AML-193 (cell line): Measurements from ENCODE around the gene NFIX.

Experiments used
- DNase-seq, 2 experiments: peaks; one replicate each; lab custom pipeline; 2025; lab: John Stamatoyannopoulos, UW

Gene NFIX

DNA sequence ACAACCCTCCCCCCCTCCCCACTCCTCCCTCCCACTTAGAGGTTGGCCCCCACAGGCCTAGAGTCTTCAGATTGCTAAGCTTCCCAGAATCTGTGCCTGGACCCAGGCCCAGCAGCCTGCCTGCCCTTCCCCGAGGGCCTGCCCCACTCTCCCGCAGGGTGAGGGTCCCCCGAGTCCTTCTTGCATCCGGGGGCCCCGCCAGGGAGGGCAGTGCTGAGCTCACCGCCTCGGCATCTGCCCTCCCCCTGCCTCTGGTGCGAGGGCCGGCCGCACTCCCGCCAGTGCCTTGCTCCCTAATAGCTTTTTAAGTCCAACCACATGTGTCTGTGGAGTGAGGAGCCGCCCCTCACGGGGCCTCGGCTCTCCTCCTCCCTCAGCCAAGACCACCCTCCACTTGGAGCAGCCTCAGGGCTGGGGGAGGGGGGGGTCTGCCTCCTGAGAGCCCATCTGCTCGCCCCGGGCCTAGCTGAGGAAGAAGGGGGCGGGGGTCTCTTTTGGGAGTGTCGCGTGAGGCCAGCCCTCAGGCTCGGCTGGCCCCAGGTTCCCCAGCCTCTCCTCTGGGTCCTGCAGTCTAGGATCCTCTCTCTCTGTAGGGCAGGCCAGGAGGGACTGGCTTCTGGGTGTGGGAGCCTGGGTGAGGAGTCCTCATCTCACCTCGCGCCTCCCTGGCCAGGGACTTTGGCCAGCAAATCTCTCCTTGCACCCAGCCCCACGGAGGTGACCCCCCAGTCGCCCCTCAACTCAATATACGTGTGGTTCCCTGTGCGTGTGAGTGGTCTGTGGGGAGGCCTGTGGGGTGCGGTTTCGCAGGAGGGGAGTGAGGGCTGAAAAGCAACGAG is 60.2 kb downstream of the NFIX start:
- DNase-seq, result no peak

DNA sequence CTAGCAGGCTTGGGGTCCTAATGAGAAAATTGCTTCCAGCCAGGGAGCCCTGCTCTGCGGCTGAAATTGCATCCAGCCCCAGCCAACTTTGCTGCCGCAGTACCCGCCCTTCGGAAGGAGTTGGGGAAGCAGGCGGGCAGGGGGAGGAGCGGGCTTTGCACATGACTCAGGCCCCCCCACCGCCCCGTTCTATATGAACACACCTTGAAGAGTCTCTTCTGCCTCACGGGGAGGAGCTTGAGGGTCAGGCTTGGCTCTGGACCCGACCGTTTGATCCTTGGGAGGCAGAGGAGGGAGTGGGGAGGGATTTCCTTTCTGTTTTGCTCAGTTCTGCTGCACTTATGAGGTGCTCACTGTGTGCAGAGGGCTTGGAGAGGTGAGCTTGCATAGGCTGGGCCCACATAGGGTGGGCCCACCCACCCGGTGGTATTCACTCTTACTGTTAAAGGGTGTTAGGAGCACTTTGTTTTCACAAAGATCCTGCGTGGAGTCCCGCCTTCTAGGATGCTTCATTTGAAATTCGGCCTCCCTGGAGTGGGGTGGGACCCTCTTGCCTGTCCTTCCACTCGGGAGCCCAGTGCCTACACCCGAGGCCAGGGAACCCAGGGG is 60.9 kb downstream of the NFIX start:
- DNase-seq, result no peak

DNA sequence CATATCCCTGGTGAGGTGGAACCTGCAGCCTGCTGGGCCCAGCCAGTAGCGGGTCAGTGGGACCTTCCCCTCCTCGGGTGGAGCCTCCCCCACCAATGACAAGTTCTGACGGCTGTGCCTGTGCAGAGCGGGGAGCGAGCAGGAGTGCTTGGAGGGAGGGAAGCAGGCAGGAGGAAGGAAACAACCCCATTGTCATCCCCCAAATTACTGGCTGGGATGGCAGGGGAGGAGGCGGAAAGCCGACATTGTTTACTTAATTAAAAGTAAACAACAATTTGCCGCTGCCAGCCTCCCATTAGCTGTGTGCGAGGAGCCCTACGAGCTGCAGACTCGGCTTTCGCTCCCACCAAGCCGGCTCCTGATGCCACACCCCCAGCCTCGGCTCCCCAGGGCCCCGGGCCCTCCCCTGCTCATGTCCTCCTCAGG is 61.9 kb downstream of the NFIX start:
- DNase-seq, result no peak

DNA sequence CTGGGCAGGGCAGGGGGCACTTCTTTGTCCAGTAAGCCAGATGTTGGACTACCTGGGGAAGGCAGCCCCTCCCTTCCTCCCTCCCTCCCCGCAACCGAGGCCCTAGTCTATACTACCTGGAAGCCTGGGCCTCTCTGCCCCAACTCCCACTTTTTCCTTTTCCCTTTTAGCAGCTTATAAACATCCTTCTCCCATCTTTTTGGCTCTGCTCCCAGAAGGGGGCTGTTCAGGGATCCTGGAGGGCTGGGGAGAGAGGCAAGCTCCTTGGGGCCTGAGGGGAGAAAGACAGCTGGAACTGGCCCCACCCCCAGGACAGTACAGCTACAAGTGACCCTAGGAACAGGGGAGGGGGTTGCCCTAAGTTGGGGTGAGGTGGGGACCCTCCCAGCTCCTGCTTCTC is 62.5 kb downstream of the NFIX start:
- DNase-seq, result no peak

DNA sequence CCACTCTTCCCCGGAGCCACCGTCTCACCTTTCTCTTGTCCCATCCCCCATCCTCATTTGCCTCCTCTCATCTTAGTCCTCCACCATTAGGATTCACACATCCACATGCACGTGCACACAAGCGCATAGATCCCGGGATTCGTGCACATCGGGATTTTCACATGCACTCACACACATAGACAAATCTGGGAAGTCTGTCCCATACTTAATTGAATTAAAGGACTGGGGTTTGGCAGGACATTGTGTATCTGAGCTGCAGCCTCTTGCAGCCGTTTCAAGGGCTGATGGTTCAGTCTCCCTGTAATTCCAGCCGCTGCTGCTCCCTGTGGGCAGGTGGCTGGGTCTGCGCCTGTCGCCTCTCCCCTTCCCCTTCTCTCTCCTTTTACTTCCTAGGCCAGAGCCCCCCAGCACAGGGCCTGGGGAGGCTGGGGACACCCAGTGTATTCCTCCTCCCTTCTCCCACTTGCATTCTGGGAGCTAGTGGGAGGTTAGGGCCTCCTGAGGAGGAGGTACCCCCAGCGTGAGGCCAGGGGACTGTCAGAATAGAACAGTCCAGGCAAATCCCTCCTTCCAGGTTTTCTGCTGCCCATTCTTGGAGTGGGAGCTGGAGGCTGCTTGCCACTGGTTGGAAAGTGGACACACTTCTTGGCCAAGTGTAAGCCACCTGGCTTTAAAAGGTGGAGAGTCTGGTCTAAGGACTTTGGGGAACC is 63.8 kb downstream of the NFIX start:
- DNase-seq, result no peak

DNA sequence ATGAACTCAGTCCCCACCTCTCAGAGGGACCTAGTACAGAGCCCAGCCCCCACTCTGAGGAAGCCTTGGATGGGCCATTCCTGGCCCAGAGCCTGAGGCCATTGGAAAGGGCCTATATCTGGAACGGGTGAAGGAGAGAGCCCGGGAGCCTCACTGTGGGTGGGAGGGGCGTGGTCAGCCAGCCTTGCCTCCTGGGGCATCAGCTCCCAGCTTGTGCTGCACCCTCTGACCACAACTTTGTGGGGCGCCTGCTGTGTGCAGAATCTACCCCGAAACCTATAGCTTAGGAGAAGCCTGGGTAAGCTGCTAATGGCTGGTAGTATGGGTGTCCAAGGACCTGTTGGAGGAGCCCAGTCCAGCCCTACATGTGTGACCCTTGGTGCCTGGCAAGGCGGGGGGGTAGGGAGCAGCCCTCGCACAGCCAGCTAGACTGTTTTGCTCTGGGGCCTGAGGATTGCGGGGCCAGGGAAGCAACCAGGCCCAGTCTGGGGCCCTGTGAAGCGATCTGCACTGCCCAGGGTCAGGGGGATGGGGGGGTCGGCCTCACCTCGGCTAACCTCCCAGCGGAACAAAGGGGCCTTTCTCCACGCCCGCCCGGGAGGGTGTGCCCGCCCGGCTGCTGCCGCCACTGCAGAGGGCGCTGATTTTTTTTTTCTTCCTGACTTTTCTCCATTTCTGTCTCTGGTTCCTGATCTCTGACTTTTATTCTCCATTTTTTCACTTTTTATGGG is 65.1 kb downstream of the NFIX start:
- DNase-seq, result no peak

DNA sequence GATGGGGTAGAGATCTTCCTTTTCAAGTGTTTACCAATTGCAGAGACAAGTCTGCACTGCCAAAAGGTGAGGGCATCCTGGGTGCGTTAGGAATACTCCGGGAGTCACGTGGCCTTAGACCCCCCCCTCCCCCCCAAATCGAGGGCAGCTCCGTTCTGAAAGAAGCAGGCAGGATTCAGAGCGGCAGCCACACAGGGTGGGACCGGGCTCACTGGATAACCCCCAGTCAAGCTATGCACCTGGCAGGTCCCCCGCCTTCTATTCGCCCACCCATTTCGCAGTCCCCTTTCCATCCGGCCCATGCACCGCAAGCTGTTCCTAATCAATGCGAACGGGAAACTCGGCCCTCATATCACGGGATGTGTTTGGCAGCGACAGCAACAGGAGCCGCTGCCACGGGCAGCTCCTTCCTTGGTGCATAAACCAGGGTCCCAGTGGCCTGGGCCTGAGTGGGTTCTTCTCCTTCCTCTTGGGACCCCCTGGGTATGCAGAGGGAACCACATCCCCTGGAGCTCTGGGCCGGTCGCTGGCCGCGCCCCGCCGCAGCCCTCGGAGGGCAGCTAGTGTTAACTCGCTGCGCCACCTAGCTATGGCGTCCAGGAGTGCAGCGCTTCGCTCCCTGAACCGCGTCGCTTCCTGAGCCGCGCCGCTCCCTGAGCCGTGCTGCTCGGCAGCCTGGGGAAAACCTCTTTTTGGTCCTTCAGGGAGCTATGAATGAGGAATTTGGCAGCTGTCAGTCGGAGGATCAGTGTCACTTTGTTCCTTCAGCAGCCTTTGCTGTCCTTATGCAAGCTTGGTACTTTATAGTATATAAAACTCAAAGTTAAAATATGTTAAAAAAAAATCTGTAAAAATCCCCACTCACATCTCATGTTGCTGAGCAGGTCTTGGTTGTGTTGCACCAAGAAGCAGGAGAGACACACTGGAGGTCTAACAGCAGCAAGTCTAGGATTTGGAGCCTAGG is 66.0 kb downstream of the NFIX start:
- DNase-seq, result peak; percentile 42 to 47

DNA sequence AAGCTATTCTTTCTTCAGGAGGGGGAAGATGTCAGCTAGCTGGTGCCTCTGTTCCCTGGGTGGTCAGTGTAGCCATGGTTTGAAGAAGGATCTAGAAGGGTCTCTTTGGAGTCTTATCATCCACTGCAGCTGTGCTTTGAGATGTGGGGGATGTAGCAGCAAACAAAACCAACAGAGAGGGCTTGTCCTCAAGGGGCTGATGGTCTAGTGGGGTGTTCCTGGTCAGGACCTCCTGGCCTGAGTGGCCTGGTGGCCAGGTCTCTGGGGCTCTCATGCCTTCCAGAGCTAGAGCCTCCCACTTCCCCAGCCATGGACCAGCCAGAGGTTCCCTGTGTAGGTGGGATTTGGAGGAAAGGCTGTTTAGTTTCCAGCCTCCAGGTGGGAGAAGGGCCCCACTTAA is 67.0 kb downstream of the NFIX start:
- no peak for DNase-seq

DNA sequence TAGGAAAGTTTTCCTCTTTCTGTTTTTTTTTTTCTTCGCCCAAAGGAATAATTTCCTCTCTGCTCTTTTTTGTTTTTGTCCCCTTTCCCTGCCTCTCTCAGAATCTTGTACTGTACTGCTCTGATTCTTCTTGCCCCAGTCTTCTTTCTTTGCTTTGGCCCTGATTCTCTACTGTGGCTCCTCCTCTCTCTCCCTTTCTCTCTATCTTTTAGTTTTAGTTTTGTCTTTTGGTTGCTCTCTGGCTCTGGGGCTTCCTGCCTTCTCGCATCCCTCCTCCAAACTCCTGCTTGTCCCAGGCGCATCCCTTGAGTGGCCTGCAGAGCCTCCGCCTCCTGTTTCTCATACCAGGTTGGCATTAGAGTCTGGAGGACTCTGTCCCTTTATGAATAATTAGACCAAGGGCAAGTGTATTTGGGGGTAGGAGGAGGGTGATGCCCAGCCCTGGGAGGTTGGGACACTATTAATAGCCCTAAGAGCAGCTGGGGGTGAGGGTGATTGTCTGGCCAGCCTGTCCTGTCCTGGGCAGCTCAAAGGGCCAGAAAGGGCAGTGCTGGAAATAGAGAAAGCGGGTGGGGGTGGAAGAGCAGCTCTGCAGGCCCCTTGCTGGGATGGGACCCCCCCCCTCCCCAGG is 68.3 kb downstream of the NFIX start:
- DNase-seq, result no peak

DNA sequence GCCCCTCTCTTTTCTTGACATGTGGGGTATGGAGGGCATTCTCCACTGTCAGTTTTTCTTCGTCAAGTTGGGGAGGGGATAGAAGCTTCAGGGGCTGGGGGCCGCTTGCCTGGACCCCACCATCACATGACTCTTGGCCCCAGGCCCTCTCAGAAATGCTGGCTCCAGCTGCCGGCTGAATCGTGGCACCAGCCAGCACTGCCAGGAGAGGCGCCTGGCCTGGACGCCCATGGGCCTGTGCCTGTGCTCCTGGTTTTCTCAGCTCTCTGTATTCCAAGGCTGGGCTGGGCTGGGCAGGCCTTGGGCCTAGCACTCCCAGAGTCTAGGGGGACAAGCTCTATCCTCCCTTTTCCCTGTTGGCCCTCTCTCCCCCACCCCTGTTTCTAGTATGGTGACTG is 68.8 kb downstream of the NFIX start:
- DNase-seq, result no peak

DNA sequence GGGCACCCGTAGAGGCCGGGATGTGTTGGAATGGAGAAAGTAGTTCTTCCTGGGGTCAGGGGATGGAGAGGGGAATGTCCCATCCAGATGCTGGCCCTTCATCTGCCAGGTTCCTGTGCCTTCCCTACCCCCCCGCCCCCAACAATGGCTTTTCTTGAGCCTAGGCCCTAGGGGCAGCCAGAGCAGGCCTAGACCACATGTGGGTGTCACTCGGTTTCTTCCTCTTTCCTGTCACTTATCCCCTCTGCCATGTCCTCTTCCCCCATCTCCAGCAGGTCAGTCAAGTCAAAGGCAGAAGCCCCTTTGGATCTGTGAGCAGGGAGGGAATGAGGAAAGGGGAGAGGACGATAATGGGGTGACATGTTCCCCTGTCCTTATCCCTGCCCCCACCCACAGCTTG is 71.0 kb downstream of the NFIX start:
- DNase-seq, result no peak

DNA sequence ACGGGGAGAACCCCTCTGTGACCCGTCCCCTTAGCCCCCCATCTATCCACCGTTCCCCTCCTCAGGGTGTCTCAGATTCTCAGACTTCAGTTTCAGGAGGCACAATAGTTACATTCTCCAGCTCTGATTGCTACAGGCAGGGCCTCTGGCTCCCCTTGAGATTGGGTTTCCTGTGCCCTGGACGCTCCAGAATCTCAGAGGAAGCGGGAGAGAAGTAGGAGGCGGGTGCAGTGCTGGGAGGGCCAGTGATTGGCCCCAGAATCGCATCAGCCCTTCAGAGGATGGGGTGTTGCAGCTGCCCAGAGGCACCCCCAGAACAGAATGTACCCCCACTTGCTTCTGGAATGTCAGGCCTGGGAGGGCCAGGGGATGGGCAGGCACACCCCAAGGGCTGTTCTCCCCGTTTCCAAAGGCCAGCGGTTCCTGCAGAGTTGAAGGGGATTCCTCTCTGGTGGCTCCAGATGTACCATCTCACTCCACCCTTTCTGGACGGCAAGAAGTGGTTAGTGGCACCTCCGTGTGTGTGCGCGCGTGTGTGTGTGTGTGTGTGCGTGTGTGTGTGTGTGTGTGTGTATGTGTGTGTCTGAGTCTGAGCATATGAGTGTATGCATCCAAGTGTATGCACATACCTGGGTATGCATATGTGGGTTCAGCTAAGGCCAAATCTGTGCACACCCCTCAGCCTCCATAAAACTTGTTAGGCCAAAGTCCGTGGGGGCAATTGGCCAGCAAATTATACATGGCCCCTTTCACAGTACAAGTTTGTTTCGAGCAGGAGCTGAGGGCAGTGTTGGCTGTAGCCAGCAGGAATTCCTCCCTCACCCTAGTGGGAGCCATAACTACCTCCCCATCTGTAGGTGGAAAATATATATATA is 71.9 kb downstream of the NFIX start:
- no peak for DNase-seq

DNA sequence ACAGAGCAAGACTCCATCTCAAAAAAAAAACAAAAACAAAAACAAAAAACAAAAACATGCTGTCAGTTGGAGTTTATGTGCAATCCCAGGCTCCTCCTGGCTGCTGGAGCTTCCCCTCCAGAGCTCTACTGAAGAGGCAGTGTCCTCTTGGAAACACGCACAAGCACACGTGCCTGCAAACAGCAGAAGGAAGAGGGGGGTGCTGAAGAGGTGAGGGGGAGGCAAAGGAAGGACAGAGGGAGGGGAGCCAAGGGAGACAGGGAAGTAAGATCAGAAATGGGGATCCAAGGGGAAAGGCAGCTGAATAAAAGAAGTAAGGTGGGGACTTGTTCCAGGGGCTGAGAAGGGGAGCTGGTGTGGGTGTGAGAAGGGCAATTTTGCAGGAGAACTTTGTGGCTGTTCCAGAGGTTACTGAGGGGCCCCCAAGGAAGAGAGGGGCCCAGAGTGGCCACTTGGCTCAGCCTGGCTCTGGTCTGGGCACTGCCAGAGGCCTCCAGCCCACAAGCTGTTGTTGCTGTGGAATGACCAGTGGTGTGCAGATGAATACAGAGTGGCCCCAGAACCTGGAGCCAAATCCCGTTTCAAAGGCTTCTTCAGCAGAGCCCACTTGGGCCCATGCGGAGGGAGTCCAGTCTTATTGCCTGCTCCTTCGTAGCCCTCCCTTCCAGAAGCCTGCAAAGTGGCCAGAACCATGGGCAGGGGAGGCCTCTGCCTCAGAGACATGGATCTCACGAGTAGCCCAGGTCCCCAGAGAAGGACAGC is 73.0 kb downstream of the NFIX start:
- no peak for DNase-seq

DNA sequence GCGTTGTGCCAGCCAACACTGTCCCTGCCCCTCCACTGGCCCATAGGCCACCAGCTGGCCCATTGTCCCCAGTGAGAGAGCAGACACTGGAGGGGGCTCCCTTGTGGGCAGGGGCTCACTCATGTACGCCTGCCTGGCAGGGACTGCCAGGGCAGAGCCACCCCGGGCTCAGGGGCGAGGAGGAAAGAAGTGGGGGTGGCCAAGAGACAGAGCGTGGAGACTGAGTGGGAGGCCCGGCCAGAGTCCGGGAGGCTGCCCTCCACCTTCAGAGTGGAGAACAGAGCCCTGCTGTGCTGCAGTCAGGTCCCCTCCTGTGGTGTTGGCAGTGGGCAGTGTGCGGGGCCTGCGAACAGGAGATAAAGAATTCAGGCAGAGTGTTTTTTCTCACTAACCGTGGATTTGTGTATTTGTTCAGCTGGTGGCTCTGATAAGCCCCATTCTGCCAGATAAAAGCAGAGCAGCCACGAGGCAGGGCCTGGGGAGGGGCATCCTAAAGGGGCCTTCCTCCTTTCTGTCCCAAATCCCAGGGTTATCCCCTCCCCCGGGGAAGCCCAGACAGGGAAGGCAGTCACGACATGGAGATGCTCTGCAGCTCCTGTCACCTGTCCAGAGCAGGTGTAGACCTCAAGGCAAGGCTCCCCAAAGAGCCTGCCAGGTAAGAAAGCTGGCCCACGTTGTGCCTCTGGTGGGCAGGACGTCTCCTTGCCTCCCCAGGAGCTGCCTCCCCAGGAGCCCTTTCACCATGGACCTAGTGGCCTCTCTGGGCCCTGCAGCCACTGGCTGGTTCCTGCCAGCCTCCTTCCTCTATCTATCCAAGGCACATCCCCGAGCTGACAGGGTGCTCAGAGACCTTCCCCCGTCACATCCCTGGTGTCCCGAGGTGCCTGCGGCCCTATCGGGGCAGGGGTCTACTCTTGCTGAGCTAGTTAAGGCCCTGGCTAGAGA is 74.4 kb downstream of the NFIX start:
- no peak for DNase-seq

DNA sequence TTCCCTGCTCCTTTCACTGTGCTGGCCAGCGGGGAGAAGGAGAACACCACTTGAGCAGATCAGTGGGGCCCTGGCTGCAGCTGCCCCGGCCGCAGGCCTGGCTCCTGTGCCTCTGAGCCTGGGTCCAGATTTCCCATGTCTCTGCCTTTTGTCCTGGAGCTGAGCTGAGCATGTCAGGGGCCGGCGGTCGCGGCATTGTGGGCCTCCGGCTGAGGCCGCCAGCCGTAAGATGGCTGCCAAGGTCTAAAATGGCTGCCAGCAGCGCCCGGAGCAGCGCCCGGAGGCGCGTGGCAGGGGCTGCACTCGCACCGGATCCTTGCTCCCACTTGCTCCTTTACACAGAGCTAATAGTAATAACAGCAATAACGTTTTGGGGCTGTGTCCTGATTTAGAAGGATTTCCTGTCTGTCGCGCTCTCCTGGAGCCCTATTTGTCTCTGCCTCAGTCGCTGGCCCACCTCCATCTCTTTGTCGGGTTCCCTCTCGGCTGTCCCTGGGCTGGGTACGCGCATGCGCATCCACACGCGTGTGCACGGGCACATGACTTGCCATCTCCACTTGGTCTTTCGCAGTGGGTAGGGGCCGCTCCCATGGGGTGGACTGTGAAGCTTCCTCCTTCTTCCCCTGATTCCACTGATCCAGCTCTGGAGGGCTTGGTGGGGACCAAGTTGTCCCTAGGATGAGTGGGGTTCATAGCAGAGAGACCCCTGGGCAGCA is 75.3 kb downstream of the NFIX start:
- no peak for DNase-seq

DNA sequence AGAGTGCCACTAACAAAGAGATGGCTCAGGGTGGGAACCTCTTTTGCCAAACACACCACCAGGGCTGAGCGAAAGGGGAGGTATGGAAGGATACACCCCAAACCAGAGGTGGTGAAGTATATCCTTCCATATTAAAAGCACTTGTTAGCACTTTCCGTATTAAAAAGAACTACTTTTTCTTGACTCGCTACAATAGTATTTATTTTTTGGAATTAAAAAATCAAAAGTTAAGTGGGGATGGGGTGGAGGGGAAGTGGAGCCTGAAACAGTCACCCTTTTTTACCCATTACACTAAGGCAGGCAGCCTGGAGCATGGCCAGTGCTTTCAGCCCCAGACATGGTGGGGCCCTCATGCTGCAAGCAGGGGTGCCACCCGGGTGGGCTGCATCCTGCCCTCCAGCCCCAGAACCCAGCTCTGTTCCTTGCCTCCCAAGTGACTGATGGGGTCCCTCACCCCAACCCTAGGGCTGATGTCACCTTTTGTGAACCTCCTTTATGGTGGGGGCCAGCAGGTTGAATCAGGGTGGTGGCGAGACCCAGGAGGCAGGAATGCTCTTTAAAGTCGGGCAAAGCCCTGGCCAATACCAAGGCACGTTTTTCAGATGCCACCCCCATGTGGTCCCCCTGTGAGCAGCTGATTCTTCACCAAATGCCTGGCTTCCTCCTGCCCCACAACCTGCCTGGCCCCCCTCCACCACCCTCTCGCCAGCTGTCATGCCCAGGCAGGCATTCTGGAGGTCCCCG is 76.3 kb downstream of the NFIX start:
- no peak for DNase-seq
